Liver (tissue), 9 donors: Measurements from ENCODE around the gene OSTF1. TPM values are rescaled to one million over a fixed set of nuclear protein-coding genes. Genes with fewer than 3 reads are reported as not detected.

Experiments used
- DNase-seq: peaks from one replicate; pipeline ENCODE4 v3.0.0-alpha.2; 2017; ENCODE audit warnings: low spot score
- H3K27ac ChIP-seq, 2 donors: one replicate each; pipeline ENCODE4 v1.7.0; 2013; ENCODE audit warnings: inconsistent platforms in 2 of 2, low read length in 2 of 2, control low read depth in 1 of 2, low read depth in 1 of 2, mild to moderate bottlenecking in 1 of 2
- H3K27me3 ChIP-seq, 4 donors: one replicate each; pipeline versions ENCODE4 v1.6.1 to v1.7.0; 2013; ENCODE audit warnings: low read length in 3 of 4, inconsistent platforms in 1 of 4, mild to moderate bottlenecking in 1 of 4, moderate library complexity in 1 of 4; ENCODE audit not compliant: control insufficient read depth in 4 of 4, insufficient read depth in 4 of 4
- H3K36me3 ChIP-seq, 4 donors: one replicate each; pipeline versions ENCODE4 v1.6.1 to v1.7.0; 2013; ENCODE audit warnings: low read length in 3 of 4, mild to moderate bottlenecking in 3 of 4, low read depth in 1 of 4, moderate library complexity in 1 of 4; ENCODE audit not compliant: control insufficient read depth in 4 of 4, insufficient read depth in 3 of 4
- H3K4me1 ChIP-seq, 4 donors: one replicate each; pipeline versions ENCODE4 v1.6.1 to v1.7.0; 2013; ENCODE audit warnings: low read length in 3 of 4, mild to moderate bottlenecking in 3 of 4, moderate library complexity in 1 of 4; ENCODE audit not compliant: control insufficient read depth in 4 of 4, insufficient read depth in 4 of 4
- H3K4me3 ChIP-seq, 3 donors: one replicate each; pipeline versions ENCODE4 v1.6.1 to v1.7.0; 2013; ENCODE audit warnings: low read length in 3 of 3, control low read depth in 1 of 3, low read depth in 1 of 3, mild to moderate bottlenecking in 1 of 3
- H3K9ac ChIP-seq, 2 donors: one replicate each; pipeline ENCODE4 v1.7.0; 2013; ENCODE audit warnings: low read length in 2 of 2, mild to moderate bottlenecking in 2 of 2, moderate library complexity in 2 of 2, control low read depth in 1 of 2, low read depth in 1 of 2
- H3K9me3 ChIP-seq, 4 donors: one replicate each; pipeline versions ENCODE4 v1.6.1 to v1.7.0; 2013; ENCODE audit warnings: low read length in 3 of 4; ENCODE audit not compliant: control insufficient read depth in 4 of 4
- FOXA1 ChIP-seq: IDR thresholded peaks from 2 replicates; pipeline ENCODE4 v1.6.1; 2016; ENCODE audit warnings: antibody characterized with exemption
- FOXA2 ChIP-seq: IDR thresholded peaks from 2 replicates; pipeline ENCODE4 v1.6.1; 2016; ENCODE audit warnings: antibody characterized with exemption
- HNF4A ChIP-seq, 2 donors: conservative IDR thresholded peaks; 2 replicates each; pipeline ENCODE4 v1.6.1; 2016; ENCODE audit warnings: antibody characterized with exemption in 2 of 2, mild to moderate bottlenecking in 2 of 2
- HNF4G ChIP-seq: IDR thresholded peaks from 2 replicates; pipeline ENCODE4 v1.6.1; 2016; ENCODE audit warnings: antibody characterized with exemption
- JUND ChIP-seq, 2 donors: IDR thresholded peaks; 2 replicates each; pipeline ENCODE4 v1.6.1; 2016; ENCODE audit warnings: antibody characterized with exemption in 2 of 2
- RAD21 ChIP-seq, 2 donors: IDR thresholded peaks; 2 replicates each; pipeline ENCODE4 v1.6.1; 2016; ENCODE audit warnings: antibody characterized with exemption in 2 of 2, mild to moderate bottlenecking in 2 of 2
- RXRA ChIP-seq, 2 donors: IDR thresholded peaks; 2 replicates each; pipeline ENCODE4 v1.6.1; 2017 to 2018; ENCODE audit warnings: antibody characterized with exemption in 2 of 2, mild to moderate bottlenecking in 1 of 2
- SP1 ChIP-seq: IDR thresholded peaks from 2 replicates; pipeline ENCODE4 v1.6.1; 2018; ENCODE audit warnings: antibody characterized with exemption, mild to moderate bottlenecking
- YY1 ChIP-seq: IDR thresholded peaks from 2 replicates; pipeline ENCODE4 v1.6.1; 2016; ENCODE audit warnings: antibody characterized with exemption, mild to moderate bottlenecking
- WGBS: extraction: QIAGEN DNeasy Blood & Tissue Kit; methylation state at CpG from one replicate; pipeline ENCODE4 v1.1.7; 2013; 5-methylcytosine and 5-hydroxymethylcytosine counted together
- polyA plus RNA-seq, 2 donors: library from polyadenylated mRNA; stranded (reverse) in 1 of 2; unstranded in 1 of 2; fragments of 200-250 nt in 1 of 2; fragments of >200 nt in 1 of 2; fragmentation: Nextera tagmentation in 1 of 2; extraction: Ambion mirVana in 1 of 2; gene quantifications; one replicate each; pipeline versions ENCODE4 v1.2.1 to v1.2.3, GENCODE V29; 2013 to 2015
- total RNA-seq, 2 donors: library from RNA; depleted of rRNA; stranded (reverse); fragments of >200 nt; gene quantifications; one replicate each; pipeline ENCODE4 v1.2.3, GENCODE V29; 2014
- TF ChIP-seq, protein P1 (sequence below): IDR thresholded peaks from 2 replicates; pipeline ENCODE4 v1.6.1; 2016; ENCODE audit warnings: antibody characterized with exemption, mild to moderate bottlenecking
- TF ChIP-seq, protein P2 (sequence below): fragments of 150-350 bp; IDR thresholded peaks from 2 replicates; pipeline ENCODE4 v1.5.1; 2017; ENCODE audit warnings: improper control_type of control experiment, low read depth, low read length; ENCODE audit not compliant: missing input control
- TF ChIP-seq, protein P3 (sequence below): IDR thresholded peaks from 2 replicates; pipeline ENCODE4 v1.6.1; 2016; ENCODE audit warnings: antibody characterized with exemption
- TF ChIP-seq, protein P4 (sequence below): IDR thresholded peaks from 2 replicates; pipeline ENCODE4 v1.6.1; 2016; ENCODE audit warnings: antibody characterized with exemption
- donor health status: healthy.
- donor health status: healthy.
- donor health status: healthy.
- donor health status: healthy.
- donor health status: healthy.

The OSTF1 gene
- total and polyA plus RNA-seq, 4 donors = 19.8 to 29.7 (median 26.9) TPM

DNA sequence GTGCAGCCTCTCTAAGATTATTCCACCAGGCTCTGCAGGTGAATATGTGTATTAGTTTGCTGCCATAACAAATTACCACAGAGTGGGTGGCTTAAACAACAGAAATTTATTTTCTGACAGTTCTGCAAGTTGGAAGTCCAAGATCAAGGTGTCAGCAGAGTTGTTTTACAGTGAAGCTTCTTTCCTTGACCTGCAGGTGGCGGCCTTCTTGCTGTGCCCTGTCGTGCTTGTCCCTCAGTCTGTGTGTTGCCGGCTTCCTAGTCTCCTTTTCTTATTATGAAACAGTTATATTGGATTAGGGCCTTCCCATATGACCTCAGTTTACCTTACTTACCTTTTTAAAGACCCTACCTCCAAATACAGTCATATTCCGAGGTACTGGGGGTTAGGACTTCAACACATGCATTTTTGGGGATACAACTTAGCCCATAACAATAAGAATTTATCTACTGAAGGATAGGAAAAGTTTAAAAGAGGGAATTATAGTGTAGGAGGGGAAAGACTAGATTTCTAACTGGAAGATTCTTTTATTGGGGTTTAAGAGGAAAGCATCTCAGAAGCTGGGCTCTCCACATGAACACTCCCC lies 97.4 kb downstream of the OSTF1 start:
- Histone ChIP-seq H3K4me3 (no peak overlapping the region), H3K9me3 (no peaks in the 10 kb centered on the region), H3K27me3 (no peaks in the 10 kb centered on the region), H3K36me3 (no peaks in the 10 kb centered on the region), H3K27ac (no peak overlapping the region), H3K9ac (no peak overlapping the region), H3K4me1 (peaks cover 0 to 3% (median 0%) of the 10 kb centered on the region in 4 donors)
- TF ChIP-seq RXRA (IDR thresholded peaks at IDR 0.05) (no peak), HNF4G (no peak), SP1 (no peak), FOXA1 (no peak), RAD21 (IDR thresholded peaks at IDR 0.05) (peak; percentile 20 to 60), FOXA2 (no peak)
- TF ChIP-seq, protein P1, sequence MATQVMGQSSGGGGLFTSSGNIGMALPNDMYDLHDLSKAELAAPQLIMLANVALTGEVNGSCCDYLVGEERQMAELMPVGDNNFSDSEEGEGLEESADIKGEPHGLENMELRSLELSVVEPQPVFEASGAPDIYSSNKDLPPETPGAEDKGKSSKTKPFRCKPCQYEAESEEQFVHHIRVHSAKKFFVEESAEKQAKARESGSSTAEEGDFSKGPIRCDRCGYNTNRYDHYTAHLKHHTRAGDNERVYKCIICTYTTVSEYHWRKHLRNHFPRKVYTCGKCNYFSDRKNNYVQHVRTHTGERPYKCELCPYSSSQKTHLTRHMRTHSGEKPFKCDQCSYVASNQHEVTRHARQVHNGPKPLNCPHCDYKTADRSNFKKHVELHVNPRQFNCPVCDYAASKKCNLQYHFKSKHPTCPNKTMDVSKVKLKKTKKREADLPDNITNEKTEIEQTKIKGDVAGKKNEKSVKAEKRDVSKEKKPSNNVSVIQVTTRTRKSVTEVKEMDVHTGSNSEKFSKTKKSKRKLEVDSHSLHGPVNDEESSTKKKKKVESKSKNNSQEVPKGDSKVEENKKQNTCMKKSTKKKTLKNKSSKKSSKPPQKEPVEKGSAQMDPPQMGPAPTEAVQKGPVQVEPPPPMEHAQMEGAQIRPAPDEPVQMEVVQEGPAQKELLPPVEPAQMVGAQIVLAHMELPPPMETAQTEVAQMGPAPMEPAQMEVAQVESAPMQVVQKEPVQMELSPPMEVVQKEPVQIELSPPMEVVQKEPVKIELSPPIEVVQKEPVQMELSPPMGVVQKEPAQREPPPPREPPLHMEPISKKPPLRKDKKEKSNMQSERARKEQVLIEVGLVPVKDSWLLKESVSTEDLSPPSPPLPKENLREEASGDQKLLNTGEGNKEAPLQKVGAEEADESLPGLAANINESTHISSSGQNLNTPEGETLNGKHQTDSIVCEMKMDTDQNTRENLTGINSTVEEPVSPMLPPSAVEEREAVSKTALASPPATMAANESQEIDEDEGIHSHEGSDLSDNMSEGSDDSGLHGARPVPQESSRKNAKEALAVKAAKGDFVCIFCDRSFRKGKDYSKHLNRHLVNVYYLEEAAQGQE = no peak
- TF ChIP-seq, protein P2, sequence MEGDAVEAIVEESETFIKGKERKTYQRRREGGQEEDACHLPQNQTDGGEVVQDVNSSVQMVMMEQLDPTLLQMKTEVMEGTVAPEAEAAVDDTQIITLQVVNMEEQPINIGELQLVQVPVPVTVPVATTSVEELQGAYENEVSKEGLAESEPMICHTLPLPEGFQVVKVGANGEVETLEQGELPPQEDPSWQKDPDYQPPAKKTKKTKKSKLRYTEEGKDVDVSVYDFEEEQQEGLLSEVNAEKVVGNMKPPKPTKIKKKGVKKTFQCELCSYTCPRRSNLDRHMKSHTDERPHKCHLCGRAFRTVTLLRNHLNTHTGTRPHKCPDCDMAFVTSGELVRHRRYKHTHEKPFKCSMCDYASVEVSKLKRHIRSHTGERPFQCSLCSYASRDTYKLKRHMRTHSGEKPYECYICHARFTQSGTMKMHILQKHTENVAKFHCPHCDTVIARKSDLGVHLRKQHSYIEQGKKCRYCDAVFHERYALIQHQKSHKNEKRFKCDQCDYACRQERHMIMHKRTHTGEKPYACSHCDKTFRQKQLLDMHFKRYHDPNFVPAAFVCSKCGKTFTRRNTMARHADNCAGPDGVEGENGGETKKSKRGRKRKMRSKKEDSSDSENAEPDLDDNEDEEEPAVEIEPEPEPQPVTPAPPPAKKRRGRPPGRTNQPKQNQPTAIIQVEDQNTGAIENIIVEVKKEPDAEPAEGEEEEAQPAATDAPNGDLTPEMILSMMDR = peak; percentile 44
- WGBS = 45% methylated on average over 4 of the region's 4 CpGs
- peak; percentile 39 for DNase-seq

DNA sequence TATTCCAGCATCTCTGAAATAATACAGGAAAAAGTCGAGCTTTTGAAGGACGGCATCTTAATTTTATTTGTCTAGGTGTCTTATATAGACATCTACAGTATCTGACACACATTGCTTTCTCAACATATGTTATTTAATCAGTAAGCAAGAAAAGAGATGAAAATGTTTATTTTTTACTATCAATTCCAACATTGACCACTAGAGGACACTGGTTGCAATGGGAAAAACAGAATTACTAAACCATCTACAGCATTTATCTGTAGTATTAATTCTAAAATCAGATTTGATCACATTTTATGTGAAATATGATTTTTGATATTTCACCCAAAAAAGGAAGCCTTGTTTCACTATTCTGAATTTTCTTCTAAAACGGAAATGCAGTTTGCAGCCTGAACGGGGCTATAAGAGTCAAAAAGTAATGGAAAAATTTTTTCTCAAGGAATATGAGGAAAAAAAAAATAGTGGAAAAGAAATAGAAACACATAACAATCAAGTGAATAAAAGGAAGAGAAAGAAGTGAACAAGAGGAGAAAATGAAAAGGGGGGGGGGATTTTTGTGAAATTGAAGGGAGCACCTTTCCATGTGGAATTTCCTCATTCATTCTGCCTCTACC lies 98.6 kb downstream of the OSTF1 start:
- peaks cover 0 to 3% (median 0%) of the 10 kb centered on the region in 4 donors for H3K4me1 ChIP-seq
- 26% methylated on average over 4 of the region's 4 CpGs for WGBS
- no peaks in the 10 kb centered on the region for H3K9me3 ChIP-seq
- no peak overlapping the region for H3K4me3 ChIP-seq
- TF ChIP-seq, protein P3, sequence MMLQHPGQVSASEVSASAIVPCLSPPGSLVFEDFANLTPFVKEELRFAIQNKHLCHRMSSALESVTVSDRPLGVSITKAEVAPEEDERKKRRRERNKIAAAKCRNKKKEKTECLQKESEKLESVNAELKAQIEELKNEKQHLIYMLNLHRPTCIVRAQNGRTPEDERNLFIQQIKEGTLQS = no peak
- TF ChIP-seq, protein P2 = peak; percentile 72
- TF ChIP-seq SP1 (no peak), HNF4A (conservative IDR thresholded peaks at IDR 0.05) (no peak), JUND (IDR thresholded peaks at IDR 0.05) (no peak), FOXA1 (no peak), YY1 (no peak), FOXA2 (no peak), RAD21 (IDR thresholded peaks at IDR 0.05) (peak; percentile 72 to 79)
- TF ChIP-seq, protein P4, sequence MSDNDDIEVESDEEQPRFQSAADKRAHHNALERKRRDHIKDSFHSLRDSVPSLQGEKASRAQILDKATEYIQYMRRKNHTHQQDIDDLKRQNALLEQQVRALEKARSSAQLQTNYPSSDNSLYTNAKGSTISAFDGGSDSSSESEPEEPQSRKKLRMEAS = no peak
- no peak for DNase-seq
- no peak overlapping the region for H3K27ac ChIP-seq
- H3K36me3 ChIP-seq = no peaks in the 10 kb centered on the region
- no peaks in the 10 kb centered on the region for H3K27me3 ChIP-seq
- H3K9ac ChIP-seq = no peak overlapping the region
